H7 (cell line): Measurements from ENCODE around the gene EHD2. TPM values are rescaled to one million over a fixed set of nuclear protein-coding genes. Genes with fewer than 3 reads are reported as not detected.

Source experiments
- DNase-seq: peaks from one replicate; pipeline ENCODE4 v3.0.0; 2012
- H3K27me3 ChIP-seq: 2 replicates; pipeline ENCODE4 v1.6.0; 2011; ENCODE audit warnings: mild to moderate bottlenecking, low read length; ENCODE audit not compliant: control insufficient read depth, insufficient read depth
- H3K36me3 ChIP-seq: replicated peaks from 2 replicates; pipeline ENCODE4 v1.5.1; 2011; ENCODE audit warnings: low read length; ENCODE audit not compliant: control insufficient read depth, insufficient read depth
- H3K4me3 ChIP-seq: 2 replicates; pipeline ENCODE4 v1.5.1; 2011; ENCODE audit warnings: low read depth, mild to moderate bottlenecking, control low read depth, low read length, moderate library complexity; ENCODE audit not compliant: insufficient read depth
- total RNA-seq: library from RNA; depleted of rRNA; stranded (reverse); fragments of >200 nt; shearing (Covaris generic); gene quantifications from 2 replicates; pipeline ENCODE4 v1.2.3, GENCODE V29; 2014; rRNA removed

EHD2 gene
- total RNA-seq, 1 experiment from 2014 or later: 7.5 TPM

DNA sequence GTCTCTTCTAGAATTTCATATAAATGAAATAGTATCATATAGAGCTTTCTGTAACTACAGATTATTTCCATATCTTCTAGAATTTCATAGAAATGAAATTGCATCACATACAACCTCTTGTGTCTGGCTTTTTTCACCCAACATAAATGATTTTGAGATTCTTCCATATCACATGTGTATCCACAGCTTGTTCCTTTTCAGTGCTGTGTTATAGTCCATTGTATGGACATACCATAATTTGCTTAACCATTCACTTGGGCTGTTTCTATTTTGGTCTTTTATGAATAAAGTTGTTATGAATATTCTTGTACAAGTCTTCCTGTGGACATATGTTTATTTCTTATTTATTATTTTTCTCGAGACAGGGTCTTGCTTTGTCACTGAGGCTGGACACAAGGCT lies 79.4 kb downstream of the EHD2 start:
- H3K27me3 ChIP-seq: no peaks in the 10 kb centered on the region
- H3K4me3 ChIP-seq: no peak overlapping the region
- DNase-seq: no peak
- H3K36me3 ChIP-seq: no peaks in the 10 kb centered on the region

Other genes with a start within 250 kb of the EHD2 start
- gene SLC8A2, start 241.5 kb upstream of the EHD2 start, total RNA-seq: 6.7 and 10.3 TPM in 2 replicates
- 9.9 and 10.5 TPM in 2 replicates for gene KPTN, start 229.2 kb upstream of the EHD2 start, total RNA-seq
- 82.1 and 98.3 TPM in 2 replicates for gene NAPA, start 198.4 kb upstream of the EHD2 start, total RNA-seq
- not detected in 2 replicates for gene ZNF541, start 140.3 kb upstream of the EHD2 start, total RNA-seq
- gene BICRA, start 104.3 kb upstream of the EHD2 start, total RNA-seq: 3.4 and 8.5 TPM in 2 replicates
- 155 and 167 TPM in 2 replicates for gene NOP53, start 32.1 kb downstream of the EHD2 start, total RNA-seq
- gene SELENOW, start 65.3 kb downstream of the EHD2 start, total RNA-seq: 752 and 1,115 TPM in 2 replicates
- not detected in 2 replicates for gene TPRX1, start 91.1 kb downstream of the EHD2 start, total RNA-seq
- 0.07 and 0.63 TPM in 2 replicates for gene CRX, start 108.5 kb downstream of the EHD2 start, total RNA-seq
- gene TPRX2, start 145.8 kb downstream of the EHD2 start, total RNA-seq: not detected in 2 replicates
- gene SULT2A1, start 172.9 kb downstream of the EHD2 start, total RNA-seq: not detected in 2 replicates